ENCODE data around the gene TOB1. TPM values are rescaled to one million over a fixed set of nuclear protein-coding genes. Genes with fewer than 3 reads are reported as not detected.

TOB1 gene
- total RNA-seq, 1 experiment from 2014 or later, result 86.0 TPM

- Histone ChIP-seq H2AFZ (ENCODE audit: low read depth, low read length, poor library complexity, severe bottlenecking) (no peak overlapping the region), H3K27ac (ENCODE audit: low read depth, low read length) (no peak overlapping the region), H3K4me2 (ENCODE audit: low read length) (no peak overlapping the region), H3K4me3 (replicated peaks in 1 of 2; ENCODE audit: low read depth in 1 of 2, low read length in 2 of 2) (no peak overlapping the region), H3K9ac (ENCODE audit: low read length) (no peak overlapping the region), H3K9me3 (ENCODE audit: control insufficient read depth in 1 of 2, insufficient read depth in 1 of 2, low read depth in 1 of 2, low read length in 2 of 2) (no peaks in the 10 kb centered on the region), H3K27me3 (ENCODE audit: insufficient read depth, low read length) (no peaks in the 10 kb centered on the region), H3K4me1 (ENCODE audit: control insufficient read depth in 1 of 2, insufficient read depth in 2 of 2, low read length in 2 of 2) (peaks cover 27 to 46% of the 10 kb centered on the region in 2 experiments), H3K79me2 (ENCODE audit: insufficient read depth, low read length) (no peaks in the 10 kb centered on the region), H3K36me3 (ENCODE audit: control insufficient read depth in 1 of 2, insufficient read depth in 2 of 2, low read length in 2 of 2) (no peaks in the 10 kb centered on the region), H3K9me2 (ENCODE audit: insufficient read depth) (no peaks in the 10 kb centered on the region), H4K20me1 (ENCODE audit: insufficient read depth) (no peaks in the 10 kb centered on the region)
- ChIA-PET POLR2A (interaction anchor here (11.1 kb wide), 1 partner anchor 22 kb away, joined by 89 read pairs; the partner anchor contains the start of gene TOB1), RAD21 (ENCODE audit: low non-redundant PET in 1 of 2, low total read pairs in 2 of 2, uncharacterized antibody in 2 of 2, unreplicated experiment in 2 of 2) (no interaction called here), CTCF (no interaction called here)
- DNase-seq (ENCODE audit: low read depth, low spot score) (no peak), ATAC-seq (no peak)
- intact Hi-C loops (cut with micrococcal nuclease), result no loop called here
- no TSS peak for BruUV-seq (replicated peaks)
- TF ChIP-seq POLR2AphosphoS5 (IDR thresholded peaks at IDR 0.05; ENCODE audit: low read depth, low read length) (no peak), CBX3 (IDR thresholded peaks at IDR 0.05; ENCODE audit: low read depth) (no peak), SIN3A (IDR thresholded peaks at IDR 0.05; ENCODE audit: low read depth) (no peak), MAX (IDR thresholded peaks at IDR 0.05) (no peak), FOSL1 (IDR thresholded peaks at IDR 0.05; ENCODE audit: low read depth) (no peak), JUND (IDR thresholded peaks at IDR 0.05) (no peak), RAD21 (IDR thresholded peaks at IDR 0.05; ENCODE audit: low read depth) (no peak), ZNF274 (IDR thresholded peaks at IDR 0.05; ENCODE audit: low read depth, low read length) (no peak), SP1 (IDR thresholded peaks at IDR 0.05; ENCODE audit: low read depth) (no peak), ZBTB33 (IDR thresholded peaks at IDR 0.05; ENCODE audit: extremely low read depth, insufficient replicate concordance, low read length) (no peak), EGR1 (IDR thresholded peaks at IDR 0.05; ENCODE audit: low read depth) (no peak), TCF7L2 (IDR thresholded peaks at IDR 0.05; ENCODE audit: borderline replicate concordance, extremely low read depth, insufficient read depth, insufficient read length) (no peak), ATF3 (IDR thresholded peaks at IDR 0.05) (no peak), SRF (IDR thresholded peaks at IDR 0.05; ENCODE audit: low read depth) (no peak), EZH2phosphoT487 (IDR thresholded peaks at IDR 0.05; ENCODE audit: borderline replicate concordance) (no peak), YY1 (IDR thresholded peaks at IDR 0.05; ENCODE audit: extremely low read depth, insufficient replicate concordance, low read depth, low read length) (no peak), REST (IDR thresholded peaks at IDR 0.05; ENCODE audit: low read depth) (no peak)
Measured at GRCh38 chr17:50887705-50888245, 21.6 kb upstream of the TOB1 start.
